HEK293T (cell line): ENCODE results near the gene ANXA11.

Source experiments
- ARNT ChIP-seq: fragments of 450-650 bp; IDR thresholded peaks from 2 replicates; pipeline ENCODE4 v1.6.1; 2017; ENCODE audit warnings: mild to moderate bottlenecking
- BHLHE40 ChIP-seq: fragments of 450-650 bp; IDR thresholded peaks from 2 replicates; pipeline ENCODE4 v1.6.1; 2016; ENCODE audit warnings: mild to moderate bottlenecking, moderate library complexity, borderline replicate concordance
- FOXA1 ChIP-seq: fragments of 450-650 bp; IDR thresholded peaks from 2 replicates; pipeline ENCODE4 v1.6.1; 2016; ENCODE audit warnings: mild to moderate bottlenecking
- FOXK2 ChIP-seq: fragments of 450-650 bp; IDR thresholded peaks from 2 replicates; pipeline ENCODE4 v1.6.1; 2016; ENCODE audit warnings: mild to moderate bottlenecking
- L3MBTL2 ChIP-seq: fragments of 450-650 bp; conservative IDR thresholded peaks from 2 replicates; pipeline ENCODE4 v1.6.1; 2016; ENCODE audit warnings: mild to moderate bottlenecking
- PKNOX1 ChIP-seq: fragments of 450-650 bp; IDR thresholded peaks from 2 replicates; pipeline ENCODE4 v1.6.1; 2016
- SUZ12 ChIP-seq: fragments of 450-650 bp; IDR thresholded peaks from 2 replicates; pipeline ENCODE4 v1.6.1; 2016; ENCODE audit warnings: mild to moderate bottlenecking
- TARDBP ChIP-seq: fragments of 450-650 bp; IDR thresholded peaks from 2 replicates; pipeline ENCODE4 v1.6.1; 2016

DNA sequence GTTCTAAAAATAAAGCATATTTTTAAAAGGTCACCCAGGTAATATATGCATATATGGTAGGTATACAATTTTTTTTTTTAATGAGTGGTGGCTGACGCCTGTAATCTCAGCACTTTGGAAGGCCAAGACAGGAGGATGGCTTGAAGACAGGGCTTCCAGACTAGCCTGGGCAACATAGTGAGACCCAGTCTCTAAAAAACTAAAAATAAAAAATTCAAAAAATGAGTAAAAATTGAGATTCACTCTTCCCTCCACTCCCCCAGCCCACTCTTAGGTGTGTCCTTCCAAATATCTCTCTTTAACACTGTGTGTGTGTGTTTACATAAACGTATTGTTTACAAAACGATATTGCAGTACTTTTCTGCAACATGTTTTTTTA is 929 bp upstream of the ANXA11 start:
- no peak for TF ChIP-seq PKNOX1
- no peak for TF ChIP-seq FOXK2
- no peak for TF ChIP-seq FOXA1
- TF ChIP-seq SUZ12 = no peak
- TF ChIP-seq TARDBP = no peak
- no peak for TF ChIP-seq ARNT
- TF ChIP-seq L3MBTL2 = no peak
- no peak for TF ChIP-seq BHLHE40
